Measurements from ENCODE around the gene GRPEL2.
A peak's percentile ranks its signal among the peaks of the same experiment; 100 is the strongest.

GRPEL2 gene

GRCh38 chr5:149322518-149322917 lies 22.8 kb upstream of the GRPEL2 start:
- no peak overlapping the region for H3K4me3 ChIP-seq (ENCODE audit: low read depth in 1 of 2, low read length in 2 of 2)
- H3K27ac ChIP-seq (ENCODE audit: low read length) = peak overlapping the region; percentile 47

GRCh38 chr5:149323210-149323609 lies 22.1 kb upstream of the GRPEL2 start:
- H3K9me3 ChIP-seq (ENCODE audit: control insufficient read depth in 1 of 2, low read length in 2 of 2) = no peaks in the 10 kb centered on the region
- H3K4me1 ChIP-seq (ENCODE audit: control insufficient read depth in 1 of 2, insufficient read depth in 2 of 2, low read length in 2 of 2) = peaks cover 9 to 10% of the 10 kb centered on the region in 2 donors
- no peak overlapping the region for H3K4me3 ChIP-seq (ENCODE audit: low read depth in 1 of 2, low read length in 2 of 2)
- peak overlapping the region; percentile 47 for H3K27ac ChIP-seq (ENCODE audit: low read length)
- H3K36me3 ChIP-seq (ENCODE audit: control insufficient read depth in 1 of 2, insufficient read depth in 2 of 2, low read length in 2 of 2) = no peaks in the 10 kb centered on the region
- H3K27me3 ChIP-seq (ENCODE audit: low read depth, low read length) = no peaks in the 10 kb centered on the region

More at GRCh38 chr5:149322518-149322917, 22.8 kb upstream of the GRPEL2 start:
- Histone ChIP-seq H3K36me3 (ENCODE audit: control insufficient read depth in 1 of 2, insufficient read depth in 2 of 2, low read length in 2 of 2) (no peaks in the 10 kb centered on the region), H3K27me3 (ENCODE audit: low read depth, low read length) (no peaks in the 10 kb centered on the region), H3K9me3 (ENCODE audit: control insufficient read depth in 1 of 2, low read length in 2 of 2) (no peaks in the 10 kb centered on the region), H3K4me1 (ENCODE audit: control insufficient read depth in 1 of 2, insufficient read depth in 2 of 2, low read length in 2 of 2) (peaks cover 10% of the 10 kb centered on the region in 2 donors)

GRCh38 chr5:149323621-149324205 lies 21.6 kb upstream of the GRPEL2 start:
- no peaks in the 10 kb centered on the region for H3K9me3 ChIP-seq (ENCODE audit: control insufficient read depth in 1 of 2, low read length in 2 of 2)
- no peaks in the 10 kb centered on the region for H3K36me3 ChIP-seq (ENCODE audit: control insufficient read depth in 1 of 2, insufficient read depth in 2 of 2, low read length in 2 of 2)
- peak overlapping the region; percentile 69 for H3K27ac ChIP-seq (ENCODE audit: low read length)
- no peak overlapping the region for H3K4me3 ChIP-seq (ENCODE audit: low read depth in 1 of 2, low read length in 2 of 2)
- peaks cover 9 to 10% of the 10 kb centered on the region in 2 donors for H3K4me1 ChIP-seq (ENCODE audit: control insufficient read depth in 1 of 2, insufficient read depth in 2 of 2, low read length in 2 of 2)
- H3K27me3 ChIP-seq (ENCODE audit: low read depth, low read length) = no peaks in the 10 kb centered on the region

GRCh38 chr5:149324641-149325040 lies 20.7 kb upstream of the GRPEL2 start:
- Histone ChIP-seq H3K36me3 (ENCODE audit: control insufficient read depth in 1 of 2, insufficient read depth in 2 of 2, low read length in 2 of 2) (no peaks in the 10 kb centered on the region), H3K4me3 (ENCODE audit: low read depth in 1 of 2, low read length in 2 of 2) (no peak overlapping the region), H3K4me1 (ENCODE audit: control insufficient read depth in 1 of 2, insufficient read depth in 2 of 2, low read length in 2 of 2) (peaks cover 9 to 10% of the 10 kb centered on the region in 2 donors), H3K27ac (ENCODE audit: low read length) (no peak overlapping the region), H3K9me3 (ENCODE audit: control insufficient read depth in 1 of 2, low read length in 2 of 2) (no peaks in the 10 kb centered on the region), H3K27me3 (ENCODE audit: low read depth, low read length) (no peaks in the 10 kb centered on the region)

GRCh38 chr5:149325166-149325735 lies 20.0 kb upstream of the GRPEL2 start:
- Histone ChIP-seq H3K4me3 (ENCODE audit: low read depth in 1 of 2, low read length in 2 of 2) (no peak overlapping the region), H3K27me3 (ENCODE audit: low read depth, low read length) (no peaks in the 10 kb centered on the region), H3K4me1 (ENCODE audit: control insufficient read depth in 1 of 2, insufficient read depth in 2 of 2, low read length in 2 of 2) (peaks cover 9 to 10% of the 10 kb centered on the region in 2 donors), H3K9me3 (ENCODE audit: control insufficient read depth in 1 of 2, low read length in 2 of 2) (no peaks in the 10 kb centered on the region), H3K27ac (ENCODE audit: low read length) (no peak overlapping the region), H3K36me3 (ENCODE audit: control insufficient read depth in 1 of 2, insufficient read depth in 2 of 2, low read length in 2 of 2) (no peaks in the 10 kb centered on the region)

- Histone ChIP-seq H3K36me3 (ENCODE audit: control insufficient read depth in 1 of 2, insufficient read depth in 2 of 2, low read length in 2 of 2) (no peaks in the 10 kb centered on the region), H3K27me3 (ENCODE audit: low read depth, low read length) (no peaks in the 10 kb centered on the region), H3K27ac (ENCODE audit: low read length) (no peak overlapping the region), H3K9me3 (ENCODE audit: control insufficient read depth in 1 of 2, low read length in 2 of 2) (no peaks in the 10 kb centered on the region), H3K4me1 (ENCODE audit: control insufficient read depth in 1 of 2, insufficient read depth in 2 of 2, low read length in 2 of 2) (peaks cover 4% of the 10 kb centered on the region in 2 donors), H3K4me3 (ENCODE audit: low read depth in 1 of 2, low read length in 2 of 2) (no peak overlapping the region)
These were observed 19.4 kb upstream of the GRPEL2 start for GRCh38 chr5:149325894-149326293.

GRCh38 chr5:149326611-149327010 lies 18.7 kb upstream of the GRPEL2 start:
- no peak overlapping the region for H3K4me3 ChIP-seq (ENCODE audit: low read depth in 1 of 2, low read length in 2 of 2)
- H3K36me3 ChIP-seq (ENCODE audit: control insufficient read depth in 1 of 2, insufficient read depth in 2 of 2, low read length in 2 of 2) = no peaks in the 10 kb centered on the region
- H3K9me3 ChIP-seq (ENCODE audit: control insufficient read depth in 1 of 2, low read length in 2 of 2) = no peaks in the 10 kb centered on the region
- no peak overlapping the region for H3K27ac ChIP-seq (ENCODE audit: low read length)
- H3K4me1 ChIP-seq (ENCODE audit: control insufficient read depth in 1 of 2, insufficient read depth in 2 of 2, low read length in 2 of 2) = no peaks in the 10 kb centered on the region
- no peaks in the 10 kb centered on the region for H3K27me3 ChIP-seq (ENCODE audit: low read depth, low read length)

GRCh38 chr5:149328177-149328576 lies 17.1 kb upstream of the GRPEL2 start:
- Histone ChIP-seq H3K27me3 (ENCODE audit: low read depth, low read length) (no peaks in the 10 kb centered on the region), H3K9me3 (ENCODE audit: control insufficient read depth in 1 of 2, low read length in 2 of 2) (no peaks in the 10 kb centered on the region), H3K4me3 (ENCODE audit: low read depth in 1 of 2, low read length in 2 of 2) (no peak overlapping the region), H3K4me1 (ENCODE audit: control insufficient read depth in 1 of 2, insufficient read depth in 2 of 2, low read length in 2 of 2) (no peaks in the 10 kb centered on the region), H3K36me3 (ENCODE audit: control insufficient read depth in 1 of 2, insufficient read depth in 2 of 2, low read length in 2 of 2) (no peaks in the 10 kb centered on the region), H3K27ac (ENCODE audit: low read length) (no peak overlapping the region)

- Histone ChIP-seq H3K36me3 (ENCODE audit: control insufficient read depth in 1 of 2, insufficient read depth in 2 of 2, low read length in 2 of 2) (no peaks in the 10 kb centered on the region), H3K4me1 (ENCODE audit: control insufficient read depth in 1 of 2, insufficient read depth in 2 of 2, low read length in 2 of 2) (no peaks in the 10 kb centered on the region), H3K9me3 (ENCODE audit: control insufficient read depth in 1 of 2, low read length in 2 of 2) (no peaks in the 10 kb centered on the region), H3K27ac (ENCODE audit: low read length) (no peak overlapping the region), H3K4me3 (ENCODE audit: low read depth in 1 of 2, low read length in 2 of 2) (no peak overlapping the region), H3K27me3 (ENCODE audit: low read depth, low read length) (no peaks in the 10 kb centered on the region)
These were observed 11.4 kb upstream of the GRPEL2 start for GRCh38 chr5:149333711-149334443.

GRCh38 chr5:149337736-149338135 lies 7.6 kb upstream of the GRPEL2 start:
- Histone ChIP-seq H3K36me3 (ENCODE audit: control insufficient read depth in 1 of 2, insufficient read depth in 2 of 2, low read length in 2 of 2) (no peaks in the 10 kb centered on the region), H3K27me3 (ENCODE audit: low read depth, low read length) (no peaks in the 10 kb centered on the region), H3K4me1 (ENCODE audit: control insufficient read depth in 1 of 2, insufficient read depth in 2 of 2, low read length in 2 of 2) (no peaks in the 10 kb centered on the region), H3K27ac (ENCODE audit: low read length) (no peak overlapping the region), H3K4me3 (ENCODE audit: low read depth in 1 of 2, low read length in 2 of 2) (no peak overlapping the region), H3K9me3 (ENCODE audit: control insufficient read depth in 1 of 2, low read length in 2 of 2) (no peaks in the 10 kb centered on the region)

- Histone ChIP-seq H3K4me1 (ENCODE audit: control insufficient read depth in 1 of 2, insufficient read depth in 2 of 2, low read length in 2 of 2) (no peaks in the 10 kb centered on the region), H3K27me3 (ENCODE audit: low read depth, low read length) (no peaks in the 10 kb centered on the region), H3K4me3 (ENCODE audit: low read depth in 1 of 2, low read length in 2 of 2) (no peak overlapping the region), H3K9me3 (ENCODE audit: control insufficient read depth in 1 of 2, low read length in 2 of 2) (no peaks in the 10 kb centered on the region), H3K27ac (ENCODE audit: low read length) (no peak overlapping the region), H3K36me3 (ENCODE audit: control insufficient read depth in 1 of 2, insufficient read depth in 2 of 2, low read length in 2 of 2) (no peaks in the 10 kb centered on the region)
These were observed 6.9 kb upstream of the GRPEL2 start for GRCh38 chr5:149338364-149338763.

Measured in muscle layer of duodenum (tissue), 2 donors.